SK-N-SH (cell line): ENCODE measurements around the gene CUX1.

Experiments used
- CTCF ChIP-seq: fragments of 200-600 bp; sonication (generic); IDR thresholded peaks from 2 replicates; pipeline ENCODE4 v1.6.1; 2017; ENCODE audit warnings: antibody characterized with exemption, mild to moderate bottlenecking, moderate library complexity
- ELF1 ChIP-seq: IDR thresholded peaks from 2 replicates; pipeline ENCODE4 v1.4.0; 2012
- EP300 ChIP-seq, 2 experiments: IDR thresholded peaks; 2 replicates each; pipeline versions ENCODE4 v1.4.0 to v1.6.1; 2012; ENCODE audit warnings: borderline replicate concordance in 1 of 2, low read depth in 1 of 2, low read length in 1 of 2
- POLR2AphosphoS5 ChIP-seq: IDR thresholded peaks from 2 replicates; pipeline ENCODE4 v1.6.1; 2012; ENCODE audit warnings: low read depth, low read length

GRCh38 chr7:101783381-101784181 is 33.8 kb upstream of the CUX1 start:
- TF ChIP-seq POLR2AphosphoS5 (no peak), CTCF (no peak), EP300 (IDR thresholded peaks at IDR 0.05; ENCODE audit: borderline replicate concordance in 1 of 2, low read depth in 1 of 2, low read length in 1 of 2) (no peak), ELF1 (no peak)
